Hepatocyte (in vitro differentiated cells): ENCODE results near the gene HNRNPDL.

Source experiments
- EZH2 ChIP-seq: fragments of 200-600 bp; sonication (generic); IDR thresholded peaks from 2 replicates; pipeline ENCODE4 v1.6.1; 2016; ENCODE audit warnings: antibody characterized with exemption, mild to moderate bottlenecking, borderline replicate concordance
- TF ChIP-seq, protein P1 (sequence below): fragments of 200-600 bp; sonication (generic); IDR thresholded peaks from 2 replicates; pipeline ENCODE4 v1.5.1; 2016; ENCODE audit warnings: antibody characterized with exemption, mild to moderate bottlenecking; ENCODE audit not compliant: poor library complexity

GRCh38 chr4:82401600-82401999 lies 28.7 kb downstream of the HNRNPDL start:
- TF ChIP-seq, protein P1, sequence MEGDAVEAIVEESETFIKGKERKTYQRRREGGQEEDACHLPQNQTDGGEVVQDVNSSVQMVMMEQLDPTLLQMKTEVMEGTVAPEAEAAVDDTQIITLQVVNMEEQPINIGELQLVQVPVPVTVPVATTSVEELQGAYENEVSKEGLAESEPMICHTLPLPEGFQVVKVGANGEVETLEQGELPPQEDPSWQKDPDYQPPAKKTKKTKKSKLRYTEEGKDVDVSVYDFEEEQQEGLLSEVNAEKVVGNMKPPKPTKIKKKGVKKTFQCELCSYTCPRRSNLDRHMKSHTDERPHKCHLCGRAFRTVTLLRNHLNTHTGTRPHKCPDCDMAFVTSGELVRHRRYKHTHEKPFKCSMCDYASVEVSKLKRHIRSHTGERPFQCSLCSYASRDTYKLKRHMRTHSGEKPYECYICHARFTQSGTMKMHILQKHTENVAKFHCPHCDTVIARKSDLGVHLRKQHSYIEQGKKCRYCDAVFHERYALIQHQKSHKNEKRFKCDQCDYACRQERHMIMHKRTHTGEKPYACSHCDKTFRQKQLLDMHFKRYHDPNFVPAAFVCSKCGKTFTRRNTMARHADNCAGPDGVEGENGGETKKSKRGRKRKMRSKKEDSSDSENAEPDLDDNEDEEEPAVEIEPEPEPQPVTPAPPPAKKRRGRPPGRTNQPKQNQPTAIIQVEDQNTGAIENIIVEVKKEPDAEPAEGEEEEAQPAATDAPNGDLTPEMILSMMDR, result no peak
- no peak for TF ChIP-seq EZH2
